Activated effector memory CD4-positive, alpha-beta T cell treated with anti-CD3 and anti-CD28 coated beads, Interleukin-2, amount 50 U/mL, for 16 hours (primary cell): ENCODE data around the gene OPN1MW3.
A peak's percentile ranks its signal among the peaks of the same experiment; 100 is the strongest.
"Not testable (repeated sequence)": the region's sequence is repeated elsewhere in the genome, so short reads cannot be mapped to it uniquely, and the experiment has no call there.

Experiments
- DNase-seq: peaks from one replicate; pipeline ENCODE4 v3.0.0-alpha.2; 2020

The OPN1MW3 gene

GRCh38 chrX:154298312-154298711, 40.9 kb downstream of the OPN1MW3 start:
- no peak for DNase-seq

- no peak for DNase-seq
Measured at GRCh38 chrX:154300816-154301215, 43.4 kb downstream of the OPN1MW3 start.

GRCh38 chrX:154302998-154303397, 45.6 kb downstream of the OPN1MW3 start:
- not testable (repeated sequence) for DNase-seq

- DNase-seq: no peak
Measured at GRCh38 chrX:154303476-154303875, 46.1 kb downstream of the OPN1MW3 start.

GRCh38 chrX:154304846-154305245, 47.5 kb downstream of the OPN1MW3 start:
- DNase-seq: no peak

- no peak for DNase-seq
Measured at GRCh38 chrX:154305541-154306205, 48.3 kb downstream of the OPN1MW3 start.

- DNase-seq: no peak
Measured at GRCh38 chrX:154307202-154307601, 49.8 kb downstream of the OPN1MW3 start.

GRCh38 chrX:154308108-154308946, 50.9 kb downstream of the OPN1MW3 start:
- peak; percentile 89 for DNase-seq

GRCh38 chrX:154309041-154309775, 51.8 kb downstream of the OPN1MW3 start:
- no peak for DNase-seq

GRCh38 chrX:154310616-154311536, 53.5 kb downstream of the OPN1MW3 start:
- DNase-seq: no peak

GRCh38 chrX:154312116-154312515, 54.7 kb downstream of the OPN1MW3 start:
- DNase-seq: no peak

GRCh38 chrX:154313147-154313546, 55.8 kb downstream of the OPN1MW3 start:
- no peak for DNase-seq

GRCh38 chrX:154315416-154315815, 58.0 kb downstream of the OPN1MW3 start:
- DNase-seq: no peak

- DNase-seq: no peak
Measured at GRCh38 chrX:154317391-154317995, 60.1 kb downstream of the OPN1MW3 start.

- no peak for DNase-seq
Measured at GRCh38 chrX:154320406-154320805, 63.0 kb downstream of the OPN1MW3 start.
